HAP-1 (cell line): Measurements from ENCODE around the gene PCSK2.

Experiments used
- DNase-seq, 2 experiments: peaks; one replicate each; pipeline ENCODE4 v3.0.0-alpha.2; 2016 to 2020; ENCODE audit warnings: low spot score in 2 of 2
- H3K27me3 ChIP-seq: fragments of 250-450 bp; sonication (Bioruptor Pico); 2 replicates; pipeline ENCODE4 v1.5.1; 2020; ENCODE audit warnings: low read depth, mild to moderate bottlenecking, moderate library complexity
- H3K36me3 ChIP-seq: fragments of 250-450 bp; sonication (Bioruptor Pico); replicated peaks from 2 replicates; pipeline ENCODE4 v1.5.1; 2020; ENCODE audit warnings: mild to moderate bottlenecking
- H3K4me1 ChIP-seq: fragments of 250-450 bp; sonication (Bioruptor Pico); 2 replicates; pipeline ENCODE4 v1.5.1; 2020; ENCODE audit warnings: mild to moderate bottlenecking
- H3K4me3 ChIP-seq: fragments of 250-450 bp; sonication (Bioruptor Pico); 2 replicates; pipeline ENCODE4 v1.5.1; 2020; ENCODE audit warnings: mild to moderate bottlenecking, moderate library complexity
- H3K9me3 ChIP-seq: fragments of 250-450 bp; sonication (Bioruptor Pico); 2 replicates; pipeline ENCODE4 v1.5.1; 2020; ENCODE audit warnings: mild to moderate bottlenecking, moderate library complexity
- in situ Hi-C: fragments of 300-500 bp; cut with MboI; formaldehyde crosslinking; loops from 3 replicates; pipeline ENCODE4 v1.14.3; 2020; ENCODE audit warnings: low sequenced_read_pairs, inconsistent platforms, mixed read lengths

Gene PCSK2

DNA sequence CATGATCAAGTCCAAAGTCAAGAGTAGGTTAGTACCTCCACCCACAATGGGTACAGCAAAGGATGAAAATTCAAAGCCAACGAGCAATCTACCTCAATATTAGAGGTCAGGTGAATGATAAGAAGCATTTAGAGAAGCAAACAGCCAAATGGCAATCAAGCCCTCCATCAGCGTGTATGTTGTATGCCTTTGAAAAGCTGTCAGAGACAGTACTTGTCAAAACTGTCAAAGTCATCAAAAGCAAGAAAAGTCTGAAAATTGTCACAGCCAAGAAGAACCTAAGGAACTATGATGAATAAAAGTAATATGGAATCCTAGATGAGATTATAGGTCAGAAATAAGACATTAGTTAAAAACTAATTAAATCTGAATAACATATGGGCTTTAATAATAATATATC is 99.3 kb downstream of the PCSK2 start:
- Histone ChIP-seq H3K36me3 (no peaks in the 10 kb centered on the region), H3K27me3 (peaks cover 15% of the 10 kb centered on the region), H3K4me3 (no peak overlapping the region), H3K9me3 (no peaks in the 10 kb centered on the region), H3K4me1 (no peaks in the 10 kb centered on the region)
- DNase-seq, result no peak
- in situ Hi-C loops, result no loop called here

GRCh38 chr20:17327185-17328148 is 100.6 kb downstream of the PCSK2 start:
- in situ Hi-C loops, result no loop called here
- no peak for DNase-seq
- H3K27me3 ChIP-seq, result peaks cover 15% of the 10 kb centered on the region

DNA sequence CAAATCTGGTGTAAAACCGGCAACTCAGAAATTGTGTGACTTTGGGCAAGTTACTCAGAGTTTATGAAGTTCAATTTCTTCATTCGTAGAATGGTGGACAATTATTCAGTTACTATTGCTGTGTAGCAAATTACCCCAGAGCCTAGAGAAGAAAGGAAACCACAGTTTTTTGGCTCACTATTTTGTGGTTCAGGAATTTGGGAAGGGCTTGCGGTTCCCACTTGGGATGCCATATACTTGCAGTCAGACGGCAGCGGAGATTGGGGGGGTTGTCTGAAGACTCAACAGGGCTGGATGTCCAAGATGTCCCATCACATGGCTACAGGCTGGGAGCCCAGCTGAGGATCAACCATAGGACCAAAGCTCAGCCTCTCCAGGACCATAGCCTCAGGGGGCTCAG is 108.1 kb downstream of the PCSK2 start:
- Histone ChIP-seq H3K9me3 (no peaks in the 10 kb centered on the region), H3K27me3 (no peaks in the 10 kb centered on the region), H3K36me3 (no peaks in the 10 kb centered on the region), H3K4me3 (no peak overlapping the region), H3K4me1 (no peaks in the 10 kb centered on the region)
- in situ Hi-C loops, result no loop called here
- no peak for DNase-seq

More at GRCh38 chr20:17327185-17328148, 100.6 kb downstream of the PCSK2 start:
- Histone ChIP-seq H3K4me3 (no peak overlapping the region), H3K4me1 (no peaks in the 10 kb centered on the region), H3K36me3 (no peaks in the 10 kb centered on the region), H3K9me3 (no peaks in the 10 kb centered on the region)

DNA sequence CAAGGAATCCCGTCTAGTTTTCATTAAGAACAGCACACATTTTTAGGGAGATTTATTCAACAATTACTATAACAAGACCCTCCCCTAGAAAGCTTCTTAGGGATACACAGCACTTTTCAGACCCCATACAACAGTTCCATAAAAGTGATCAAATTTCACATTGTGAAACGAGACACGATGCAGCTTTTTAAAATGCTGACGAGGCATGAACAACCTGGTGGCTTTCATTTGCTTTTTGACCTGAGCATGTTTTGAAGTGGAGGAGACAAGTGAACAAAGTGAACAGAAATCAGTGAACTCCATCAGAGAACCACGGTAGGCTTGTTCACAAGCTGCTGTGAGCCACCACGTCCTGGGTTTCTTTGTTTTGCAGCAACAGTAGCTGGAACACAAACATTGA is 112.2 kb downstream of the PCSK2 start:
- no peaks in the 10 kb centered on the region for H3K4me1 ChIP-seq
- no peaks in the 10 kb centered on the region for H3K36me3 ChIP-seq
- H3K27me3 ChIP-seq, result no peaks in the 10 kb centered on the region
- no peak overlapping the region for H3K4me3 ChIP-seq
- DNase-seq, result no peak
- in situ Hi-C loops, result no loop called here
- no peaks in the 10 kb centered on the region for H3K9me3 ChIP-seq

DNA sequence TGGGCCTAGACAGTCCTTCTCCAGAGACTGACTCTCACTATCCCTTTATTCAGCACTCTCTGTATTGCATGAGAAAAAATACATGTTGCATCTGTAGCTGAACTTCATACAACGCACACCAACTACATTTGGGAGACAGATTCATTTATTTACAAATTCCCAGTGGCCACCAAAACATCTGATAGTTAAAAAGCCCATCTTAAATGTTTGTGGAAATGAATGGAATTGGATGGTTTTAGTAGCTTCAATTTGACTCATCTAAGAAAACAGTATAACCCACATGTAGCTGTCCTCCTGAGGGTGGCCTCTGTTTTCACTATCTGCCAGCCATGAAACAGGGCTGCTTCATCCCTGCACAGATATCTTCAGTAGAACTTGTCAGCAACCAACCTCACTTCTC is 116.3 kb downstream of the PCSK2 start:
- no peaks in the 10 kb centered on the region for H3K27me3 ChIP-seq
- H3K4me1 ChIP-seq, result no peaks in the 10 kb centered on the region
- DNase-seq, result no peak
- H3K4me3 ChIP-seq, result no peak overlapping the region
- H3K36me3 ChIP-seq, result no peaks in the 10 kb centered on the region
- H3K9me3 ChIP-seq, result no peaks in the 10 kb centered on the region
- in situ Hi-C loops, result no loop called here

DNA sequence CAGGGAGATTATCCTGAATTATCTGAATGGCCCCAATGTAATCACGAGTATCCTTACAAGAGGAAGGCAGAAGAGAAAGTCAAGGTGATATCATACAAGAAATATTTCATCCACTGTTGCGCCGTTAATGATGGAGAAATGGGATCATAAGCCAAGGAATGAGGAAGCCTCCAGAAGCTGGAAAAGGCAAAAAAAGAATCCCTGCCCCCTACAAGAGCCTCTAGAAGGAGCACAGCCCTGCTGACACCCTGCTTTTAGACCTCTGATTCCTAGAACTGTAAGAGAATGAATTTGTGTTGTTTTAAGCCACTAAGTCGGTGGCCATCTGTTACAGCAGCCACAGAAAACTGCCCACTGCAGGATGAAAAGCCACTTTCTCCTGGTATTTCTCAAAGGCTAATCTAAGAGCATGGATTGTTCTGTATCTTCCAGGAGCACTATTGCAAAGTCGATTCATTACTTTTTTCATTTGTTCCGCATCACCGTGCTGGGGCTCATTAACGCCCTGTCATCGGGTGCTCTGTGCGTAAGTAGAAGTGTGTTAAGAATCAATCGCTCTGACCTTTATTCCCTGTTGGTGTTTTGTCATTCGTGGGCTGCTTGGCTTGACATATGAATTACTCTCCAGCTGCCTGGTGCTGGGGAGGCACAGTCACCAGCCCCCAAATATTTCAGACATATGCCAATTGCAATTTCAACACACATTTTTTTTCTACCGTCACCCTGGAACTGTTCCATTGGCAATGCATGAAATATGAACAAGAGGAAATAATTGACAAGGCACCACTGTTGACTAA is 117.0 kb downstream of the PCSK2 start:
- in situ Hi-C loops, result no loop called here
- Histone ChIP-seq H3K4me3 (no peak overlapping the region), H3K9me3 (no peaks in the 10 kb centered on the region), H3K4me1 (no peaks in the 10 kb centered on the region), H3K27me3 (no peaks in the 10 kb centered on the region), H3K36me3 (no peaks in the 10 kb centered on the region)
- DNase-seq, result no peak

GRCh38 chr20:17344790-17345189 is 118.0 kb downstream of the PCSK2 start:
- Histone ChIP-seq H3K36me3 (no peaks in the 10 kb centered on the region), H3K27me3 (no peaks in the 10 kb centered on the region), H3K4me3 (no peak overlapping the region), H3K4me1 (no peaks in the 10 kb centered on the region), H3K9me3 (no peaks in the 10 kb centered on the region)
- no peak for DNase-seq
- in situ Hi-C loops, result no loop called here

DNA sequence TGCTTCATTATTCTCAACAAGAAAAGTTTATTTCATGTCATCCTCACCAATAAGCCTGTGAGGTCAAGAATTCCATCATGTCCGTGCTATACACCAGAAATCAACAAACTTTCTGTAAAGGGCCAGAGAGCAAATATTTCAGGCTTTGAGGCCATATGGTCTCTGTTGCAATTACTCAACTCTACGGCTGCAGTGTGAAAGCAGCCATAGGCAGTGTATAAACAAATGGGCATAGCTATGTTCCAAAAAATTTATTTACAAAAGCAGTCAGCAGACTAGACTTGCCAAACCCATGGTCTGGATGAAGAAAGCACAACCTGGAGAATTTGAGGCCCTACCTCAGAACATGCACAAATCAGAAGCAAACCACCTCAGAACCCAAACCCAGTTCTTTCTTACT is 118.5 kb downstream of the PCSK2 start:
- Histone ChIP-seq H3K4me3 (no peak overlapping the region), H3K27me3 (no peaks in the 10 kb centered on the region), H3K36me3 (no peaks in the 10 kb centered on the region), H3K4me1 (no peaks in the 10 kb centered on the region), H3K9me3 (no peaks in the 10 kb centered on the region)
- in situ Hi-C loops, result no loop called here
- DNase-seq, result no peak

DNA sequence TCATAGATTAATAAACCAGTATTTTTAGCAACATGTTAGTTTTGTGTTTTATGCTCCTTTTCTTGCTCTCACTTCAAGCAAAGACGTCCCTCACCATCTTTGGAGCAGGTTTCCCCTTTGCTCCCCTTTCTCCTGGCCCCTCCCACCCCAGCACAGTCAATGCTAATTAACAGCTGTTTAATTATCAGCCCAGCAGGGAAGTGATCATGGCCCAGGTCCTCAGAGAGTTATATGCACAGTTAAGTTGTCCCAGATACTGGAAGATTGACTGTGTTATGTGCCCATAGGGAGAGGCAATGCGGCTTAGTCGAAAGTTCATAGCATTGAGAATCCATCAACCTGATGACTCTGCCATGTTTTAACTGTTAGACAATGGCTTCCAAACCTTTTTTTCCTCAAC is 123.5 kb downstream of the PCSK2 start:
- in situ Hi-C loops, result no loop called here
- no peaks in the 10 kb centered on the region for H3K9me3 ChIP-seq
- H3K27me3 ChIP-seq, result 0 out of 2 replicates have a peak, but pooled peaks cover 3% of the 10 kb centered on the region
- DNase-seq, result no peak
- H3K36me3 ChIP-seq, result no peaks in the 10 kb centered on the region
- H3K4me1 ChIP-seq, result no peaks in the 10 kb centered on the region
- H3K4me3 ChIP-seq, result no peak overlapping the region

- Histone ChIP-seq H3K4me1 (no peaks in the 10 kb centered on the region), H3K36me3 (no peaks in the 10 kb centered on the region), H3K9me3 (no peaks in the 10 kb centered on the region), H3K27me3 (no peaks in the 10 kb centered on the region), H3K4me3 (no peak overlapping the region)
- no peak for DNase-seq
- in situ Hi-C loops, result no loop called here
Observed at GRCh38 chr20:17357238-17357637, 130.4 kb downstream of the PCSK2 start.

DNA sequence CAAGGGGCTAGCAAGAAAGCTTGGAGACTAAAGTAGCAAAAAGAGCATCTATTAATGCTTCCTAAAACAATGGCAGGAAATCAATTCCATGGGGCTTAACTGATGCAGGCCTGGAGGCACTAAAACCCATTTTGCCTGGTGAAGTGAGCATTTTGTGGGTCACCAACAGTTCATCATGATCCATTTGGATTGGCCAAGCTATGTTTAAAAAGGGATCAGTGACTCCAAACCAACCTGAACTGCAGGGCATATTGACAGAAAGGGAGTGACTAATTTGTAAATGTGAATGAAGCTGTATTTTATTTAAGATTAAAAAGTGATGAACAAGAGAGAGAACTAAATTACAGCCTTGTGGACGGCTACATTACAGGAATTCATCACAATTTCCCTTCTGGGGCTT is 132.0 kb downstream of the PCSK2 start:
- no peak for DNase-seq
- Histone ChIP-seq H3K4me1 (no peaks in the 10 kb centered on the region), H3K9me3 (no peaks in the 10 kb centered on the region), H3K27me3 (no peaks in the 10 kb centered on the region), H3K36me3 (no peaks in the 10 kb centered on the region), H3K4me3 (no peak overlapping the region)
- in situ Hi-C loops, result no loop called here

GRCh38 chr20:17364681-17365080 is 137.8 kb downstream of the PCSK2 start:
- H3K27me3 ChIP-seq, result peaks cover 2% of the 10 kb centered on the region; the same call in 1 of the 2 replicates
- H3K4me3 ChIP-seq, result no peak overlapping the region
- no peak for DNase-seq
- no peaks in the 10 kb centered on the region for H3K4me1 ChIP-seq
- no peaks in the 10 kb centered on the region for H3K9me3 ChIP-seq
- in situ Hi-C loops, result no loop called here
- H3K36me3 ChIP-seq, result no peaks in the 10 kb centered on the region

DNA sequence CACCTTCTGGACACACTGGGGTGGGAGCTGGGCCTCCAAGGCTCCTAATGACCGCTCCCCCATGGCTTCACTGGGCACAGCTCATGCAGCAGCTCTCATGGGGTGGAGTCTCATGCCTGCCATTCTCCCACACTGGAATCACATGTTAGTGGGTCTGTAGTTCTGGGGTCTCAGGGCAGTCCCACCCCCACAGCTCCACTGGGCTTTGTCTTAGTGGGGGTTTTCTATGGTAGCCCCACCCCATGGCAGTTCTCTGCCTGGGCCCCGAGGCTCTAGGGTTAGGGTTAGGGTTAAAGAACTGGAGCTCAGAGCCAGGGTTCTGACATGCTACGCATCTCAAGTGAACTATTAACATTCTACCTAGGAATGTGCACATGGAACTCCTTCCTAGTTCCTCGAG is 139.0 kb downstream of the PCSK2 start:
- H3K27me3 ChIP-seq, result peaks cover 2% of the 10 kb centered on the region; the same call in 1 of the 2 replicates
- no peaks in the 10 kb centered on the region for H3K9me3 ChIP-seq
- in situ Hi-C loops, result no loop called here
- H3K4me3 ChIP-seq, result no peak overlapping the region
- DNase-seq, result no peak
- H3K4me1 ChIP-seq, result no peaks in the 10 kb centered on the region
- H3K36me3 ChIP-seq, result no peaks in the 10 kb centered on the region

DNA sequence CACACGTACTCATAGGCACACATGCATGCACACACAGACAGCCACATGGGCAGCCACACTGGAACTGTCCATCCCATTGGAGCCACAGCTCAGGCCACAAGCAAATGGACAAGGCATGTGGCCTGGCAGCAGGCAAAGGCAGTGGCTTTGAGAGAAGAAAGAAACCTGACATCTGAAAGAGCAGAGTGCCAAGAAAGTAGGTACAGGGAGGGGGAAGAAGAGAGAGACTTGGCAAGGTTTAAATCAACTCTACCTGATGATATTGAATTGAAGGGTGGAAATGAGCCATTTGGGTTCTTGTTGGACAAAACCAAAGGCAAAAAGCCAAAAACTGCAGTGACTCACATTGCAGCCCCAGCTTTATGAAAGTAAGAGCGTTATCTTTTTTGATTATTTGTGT is 142.7 kb downstream of the PCSK2 start:
- Histone ChIP-seq H3K4me3 (no peak overlapping the region), H3K27me3 (peaks cover 2% of the 10 kb centered on the region; the same call in 1 of the 2 replicates), H3K4me1 (no peaks in the 10 kb centered on the region), H3K36me3 (no peaks in the 10 kb centered on the region), H3K9me3 (no peaks in the 10 kb centered on the region)
- in situ Hi-C loops, result no loop called here
- no peak for DNase-seq
